Embryonic facial prominence (tissue), 1 donor: ENCODE measurements around the gene MNT.
A peak's percentile ranks its signal among the peaks of the same experiment; 100 is the strongest.
"Not testable (repeated sequence)": the region's sequence is repeated elsewhere in the genome, so short reads cannot be mapped to it uniquely, and the experiment has no call there.

ENCODE experiments used
- DNase-seq: peaks from one replicate; pipeline ENCODE4 v3.0.0-alpha.2; 2016; ENCODE audit errors: extremely low spot score

Gene MNT, protein sequence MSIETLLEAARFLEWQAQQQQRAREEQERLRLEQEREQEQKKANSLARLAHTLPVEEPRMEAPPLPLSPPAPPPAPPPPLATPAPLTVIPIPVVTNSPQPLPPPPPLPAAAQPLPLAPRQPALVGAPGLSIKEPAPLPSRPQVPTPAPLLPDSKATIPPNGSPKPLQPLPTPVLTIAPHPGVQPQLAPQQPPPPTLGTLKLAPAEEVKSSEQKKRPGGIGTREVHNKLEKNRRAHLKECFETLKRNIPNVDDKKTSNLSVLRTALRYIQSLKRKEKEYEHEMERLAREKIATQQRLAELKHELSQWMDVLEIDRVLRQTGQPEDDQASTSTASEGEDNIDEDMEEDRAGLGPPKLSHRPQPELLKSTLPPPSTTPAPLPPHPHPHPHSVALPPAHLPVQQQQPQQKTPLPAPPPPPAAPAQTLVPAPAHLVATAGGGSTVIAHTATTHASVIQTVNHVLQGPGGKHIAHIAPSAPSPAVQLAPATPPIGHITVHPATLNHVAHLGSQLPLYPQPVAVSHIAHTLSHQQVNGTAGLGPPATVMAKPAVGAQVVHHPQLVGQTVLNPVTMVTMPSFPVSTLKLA

DNA sequence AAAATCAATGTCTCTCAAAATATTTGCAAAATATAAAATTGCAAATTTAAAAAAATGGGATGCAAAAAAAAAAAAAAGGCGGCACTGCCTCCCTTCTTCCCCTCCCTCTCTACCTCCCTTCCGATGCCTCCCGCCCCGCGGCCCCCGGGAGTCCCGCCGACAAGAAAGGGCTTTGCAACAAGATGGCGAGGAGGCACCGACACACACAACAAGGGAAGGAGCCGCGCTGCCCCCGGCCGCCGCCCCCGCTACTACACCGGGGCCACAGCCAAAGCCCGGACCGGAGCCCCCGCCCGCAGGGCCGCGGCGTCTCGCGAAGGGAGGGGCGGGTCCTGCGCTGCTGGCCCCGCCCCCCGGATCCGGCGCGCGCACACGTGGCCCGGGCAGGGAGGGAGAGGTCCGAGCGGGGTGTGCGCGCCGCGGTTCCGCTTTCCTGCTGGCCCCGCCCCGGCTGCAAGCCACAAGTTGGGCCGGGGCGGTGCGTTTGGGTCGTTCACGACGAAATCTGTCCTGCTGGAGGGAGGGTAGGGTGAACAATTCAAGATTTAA lies at the start of gene MNT:
MNT (minus strand) TSS at position 184 of the 549 bp plus-strand sequence. CDS start 348 bp downstream, outside the sequence.
- peak; percentile 90 for DNase-seq

DNA sequence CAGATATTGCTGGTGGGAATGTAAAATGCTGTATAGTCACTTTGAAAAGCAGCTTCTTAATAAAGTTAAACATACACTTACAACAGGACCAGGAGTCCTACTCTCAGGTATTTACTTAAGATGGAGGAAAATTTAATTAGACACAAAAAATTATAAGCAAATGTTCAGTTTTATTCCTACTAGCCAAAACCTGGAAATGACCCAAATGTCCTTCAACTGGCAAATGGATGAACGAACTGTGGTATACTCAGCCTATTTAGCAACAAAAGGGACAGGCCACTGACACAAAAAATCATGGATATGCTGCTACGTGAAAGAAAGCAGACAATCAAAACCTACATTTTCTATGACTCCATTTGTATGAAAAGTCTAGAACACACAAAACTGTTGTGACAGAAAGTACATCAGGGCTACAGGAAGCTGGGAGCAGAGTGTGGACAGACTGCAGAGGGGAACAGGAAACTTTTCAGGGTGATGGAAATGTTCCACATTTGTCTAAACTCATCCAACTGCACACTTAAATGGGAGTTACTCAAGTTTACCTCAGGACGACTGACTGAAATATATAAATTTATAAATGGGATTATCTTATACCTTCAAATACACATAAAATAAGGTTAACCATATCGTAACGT lies 49.3 kb upstream of the MNT start:
- DNase-seq: no peak

DNA sequence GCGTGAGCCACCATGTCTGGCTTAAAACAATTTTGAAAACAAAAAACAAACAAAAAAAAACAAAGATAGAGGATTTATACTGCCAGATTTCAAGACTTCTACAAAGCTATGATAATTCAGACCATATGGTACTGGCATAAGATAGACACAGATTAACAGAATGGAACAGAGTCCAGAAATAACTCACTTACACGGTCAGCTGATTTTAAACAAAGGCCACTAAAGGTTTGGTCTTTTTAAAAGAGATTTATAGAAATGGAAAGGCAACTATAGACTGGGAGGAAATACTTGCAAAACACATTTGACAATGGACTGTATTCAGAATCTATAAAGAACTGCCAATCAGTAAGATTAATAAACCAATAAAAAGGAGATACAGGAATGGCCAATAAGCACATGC lies 48.6 kb upstream of the MNT start:
- no peak for DNase-seq

DNA sequence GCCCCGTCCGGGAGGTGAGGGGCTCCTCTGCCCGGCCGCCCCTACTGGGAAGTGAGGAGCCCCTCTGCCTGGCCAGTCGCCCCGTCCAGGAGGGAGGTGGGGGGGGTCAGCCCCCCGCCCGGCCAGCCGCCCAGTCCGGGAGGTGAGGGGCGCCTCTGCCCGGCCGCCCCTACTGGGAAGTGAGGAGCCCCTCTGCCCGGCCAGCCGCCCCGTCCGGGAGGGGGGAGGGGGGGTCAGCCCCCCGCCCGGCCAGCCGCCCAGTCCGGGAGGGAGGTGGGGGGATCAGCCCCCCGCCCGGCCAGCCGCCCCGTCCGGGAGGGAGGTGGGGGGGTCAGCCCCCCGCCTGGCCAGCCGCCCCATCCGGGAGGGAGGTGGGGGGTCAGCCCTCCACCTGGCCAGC lies 46.6 kb upstream of the MNT start:
- DNase-seq: not testable (repeated sequence)

DNA sequence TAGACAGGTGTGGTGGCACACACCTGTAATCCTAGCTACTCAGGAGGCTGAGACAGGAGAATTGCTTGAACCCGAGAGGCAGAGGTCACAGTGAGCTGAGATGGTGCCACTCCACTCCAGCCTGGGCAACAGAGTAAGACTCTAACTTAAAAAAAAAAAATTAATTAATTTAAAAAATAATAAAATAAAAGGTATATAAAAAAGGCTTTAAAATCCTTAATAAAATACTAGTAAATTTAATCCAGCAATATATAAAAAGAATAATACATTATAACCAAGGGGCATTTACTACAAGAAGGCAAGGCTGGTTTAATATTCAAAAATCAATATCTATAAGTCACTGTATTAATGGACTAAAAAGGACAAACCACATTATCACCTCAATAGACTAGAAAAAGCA lies 44.8 kb upstream of the MNT start:
- no peak for DNase-seq

DNA sequence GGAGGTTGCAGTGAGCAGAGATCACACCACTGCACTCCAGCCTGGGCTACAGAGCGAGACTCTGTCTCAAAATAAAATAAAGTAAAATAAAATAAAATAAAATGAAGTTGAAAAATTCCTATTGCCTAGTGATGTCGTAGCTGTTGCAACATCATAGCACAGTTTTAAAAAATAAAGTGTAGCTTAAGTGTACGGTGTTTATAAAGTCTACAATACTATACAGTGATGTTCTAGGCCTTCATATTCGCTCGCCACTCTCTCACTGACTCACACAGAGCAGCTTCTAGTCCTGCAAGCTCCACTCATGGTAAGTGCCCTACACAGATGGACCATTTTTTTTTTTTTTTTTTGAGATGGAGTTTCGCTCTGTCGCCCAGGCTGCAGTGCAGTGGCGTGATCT lies 43.5 kb upstream of the MNT start:
- DNase-seq: no peak

DNA sequence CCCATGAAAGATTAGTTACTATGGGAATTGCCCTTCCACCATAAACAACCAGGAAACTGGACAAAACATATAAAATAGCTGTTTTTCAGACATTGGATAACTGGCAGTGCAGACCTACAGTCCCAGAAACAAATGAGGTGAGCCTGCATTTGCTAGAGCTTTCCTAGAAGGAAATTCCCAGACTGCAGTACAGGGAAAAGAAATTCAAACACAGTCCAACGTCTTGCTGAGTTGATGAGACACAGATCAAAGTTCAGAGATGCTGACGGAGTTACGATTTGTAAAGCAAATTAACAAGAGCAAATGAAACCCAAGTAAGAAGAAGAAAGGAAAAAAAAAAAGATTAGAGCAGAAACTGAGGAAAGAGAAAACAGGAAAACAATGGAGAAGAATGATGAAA lies 41.3 kb upstream of the MNT start:
- DNase-seq: no peak

DNA sequence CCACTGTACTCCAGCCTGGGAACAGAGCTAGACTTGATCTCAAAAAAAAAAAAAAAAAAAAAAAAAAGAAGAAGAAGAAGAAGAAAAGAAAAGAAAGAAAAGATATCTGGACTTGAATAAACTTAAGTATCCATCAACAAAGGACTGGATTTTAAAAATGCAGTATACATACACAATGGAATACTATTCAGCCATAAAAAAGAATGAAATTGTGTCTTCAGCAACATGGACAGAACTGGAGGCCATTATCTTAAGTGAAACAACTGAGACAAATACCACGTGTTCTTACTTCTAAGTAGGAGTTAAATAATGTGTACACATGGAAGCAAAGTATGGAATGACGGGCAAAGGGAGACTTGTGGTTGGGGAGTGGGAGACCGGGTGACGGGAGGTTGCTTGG lies 40.1 kb upstream of the MNT start:
- DNase-seq: no peak

DNA sequence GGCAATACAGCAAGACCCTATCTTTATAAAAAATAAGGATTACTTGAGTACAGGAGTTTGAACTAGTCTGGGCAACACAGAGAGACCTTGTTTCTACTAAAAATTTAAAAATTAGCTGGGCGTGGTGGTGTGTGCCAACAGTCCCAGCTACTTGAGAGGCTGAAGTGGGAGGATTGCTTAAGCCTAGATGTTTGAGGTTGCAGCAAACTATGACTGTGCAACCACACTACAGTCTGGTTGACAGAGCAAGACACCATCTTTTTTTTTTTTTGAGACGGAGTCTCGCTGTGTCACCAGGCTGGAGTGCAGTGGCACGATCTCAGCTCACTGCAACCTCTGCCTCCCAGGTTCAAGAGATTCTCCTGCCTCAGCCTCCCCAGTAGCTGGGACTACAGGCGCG lies 39.1 kb upstream of the MNT start:
- not testable (repeated sequence) for DNase-seq

DNA sequence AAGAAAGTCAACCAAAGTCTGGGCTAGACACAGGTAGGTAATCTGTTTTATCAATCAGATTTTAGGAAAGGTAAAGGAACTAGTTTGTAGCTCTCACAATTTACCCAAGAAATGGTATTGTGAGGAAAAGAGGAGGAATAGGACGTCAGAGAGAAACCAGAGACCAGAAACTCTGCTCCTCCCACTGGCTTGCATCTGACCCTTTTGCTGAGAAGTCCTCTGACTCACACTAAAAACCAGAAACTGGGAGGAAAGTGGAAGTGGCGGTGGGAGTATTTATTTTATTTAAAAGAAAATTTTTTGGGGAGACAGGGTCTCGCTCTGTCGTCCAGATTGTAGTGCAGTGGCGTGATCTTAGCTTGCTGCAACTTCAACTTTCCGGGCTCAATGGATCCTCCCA lies 38.0 kb upstream of the MNT start:
- no peak for DNase-seq

DNA sequence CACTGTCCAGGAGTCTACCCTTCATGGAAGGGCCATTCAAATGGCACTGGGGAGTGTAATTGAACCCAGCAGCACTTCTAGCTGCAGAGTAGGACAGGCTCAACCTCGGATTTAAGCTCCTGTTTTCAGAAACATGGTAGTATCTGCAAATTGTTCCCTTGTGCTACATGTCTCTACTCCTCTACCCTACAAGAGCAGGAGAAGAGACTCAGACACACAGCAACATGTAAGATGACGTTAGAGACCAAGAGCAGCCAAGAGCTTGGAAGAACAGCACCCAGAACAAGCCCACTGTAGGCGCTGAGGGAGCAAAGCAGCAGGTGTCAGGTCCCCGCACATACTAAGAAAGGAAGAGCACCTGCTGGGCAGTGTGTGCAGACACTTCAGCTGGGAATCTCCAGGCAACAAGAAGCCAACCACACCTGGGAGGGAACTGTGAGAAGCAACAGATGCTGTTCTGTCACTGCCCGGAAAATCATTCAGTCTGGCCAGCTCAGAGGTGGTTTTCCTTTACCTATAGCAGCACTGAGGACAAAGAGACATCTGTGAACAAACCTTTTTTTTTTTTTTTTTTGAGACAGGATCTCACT lies 35.6 kb upstream of the MNT start:
- DNase-seq: no peak

DNA sequence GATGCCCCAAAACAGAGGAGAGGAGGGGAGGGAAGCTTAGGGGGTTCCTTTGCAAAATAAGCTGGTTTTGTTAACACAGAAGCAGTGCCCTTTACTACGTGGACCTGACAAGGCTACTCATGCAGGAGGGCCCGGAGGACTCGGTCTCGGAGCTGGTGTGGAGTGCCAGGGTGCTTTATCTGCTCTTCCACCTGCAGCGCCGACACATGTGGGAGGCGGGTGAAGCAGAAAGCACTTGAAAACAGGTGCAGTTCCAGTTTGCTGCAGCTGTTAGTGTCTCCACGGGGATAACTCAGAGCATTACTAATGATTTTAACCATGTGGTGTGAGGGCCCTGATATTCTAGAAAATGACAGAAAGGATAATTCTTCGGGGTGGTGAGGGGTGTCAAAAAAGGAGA lies 35.0 kb upstream of the MNT start:
- DNase-seq: no peak

DNA sequence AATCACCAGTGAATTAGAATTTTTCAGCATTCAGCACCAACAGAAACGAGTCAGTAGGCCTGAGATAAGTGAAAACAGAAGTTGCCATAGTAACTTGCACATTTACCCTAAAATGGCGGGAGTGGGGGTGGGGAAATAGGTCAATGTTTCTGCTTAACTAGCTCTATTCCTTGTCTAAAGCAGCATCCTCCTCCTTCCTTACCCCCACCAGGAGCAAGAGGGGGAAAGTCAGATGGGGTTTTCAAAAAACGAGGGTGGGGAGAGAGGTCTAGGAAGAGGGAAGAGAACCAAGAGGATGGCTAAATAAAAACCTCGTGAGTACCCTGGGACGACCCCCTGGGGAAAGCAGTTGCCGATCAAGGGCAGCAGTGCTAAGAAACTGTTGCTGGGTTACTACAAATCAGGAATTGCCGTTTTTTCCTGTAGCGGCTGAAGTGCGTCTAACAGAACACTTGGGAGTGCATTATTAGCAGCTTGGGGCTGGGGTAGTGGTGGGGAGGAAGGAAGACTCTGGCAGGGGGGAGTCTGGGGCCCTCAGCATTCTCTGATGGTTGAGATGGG lies 34.4 kb upstream of the MNT start:
- DNase-seq: peak; percentile 73

DNA sequence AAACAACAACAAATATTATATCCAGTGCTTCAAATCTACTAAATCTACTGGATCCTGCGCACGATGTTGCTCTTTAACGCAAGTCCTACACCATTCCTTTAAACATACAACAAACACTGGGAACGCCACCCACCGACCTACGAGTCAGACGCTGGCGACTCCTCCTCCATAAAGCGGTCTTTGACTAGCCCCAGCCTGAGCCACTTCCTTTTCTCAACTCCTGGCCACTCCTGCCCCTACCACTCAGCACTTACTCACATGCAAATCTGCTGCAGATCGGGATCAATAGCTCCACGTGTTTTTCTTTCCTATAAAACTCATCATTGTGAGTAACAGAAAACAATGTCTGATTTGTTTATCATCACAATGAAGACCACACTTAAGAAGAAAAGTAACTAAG lies 32.8 kb upstream of the MNT start:
- no peak for DNase-seq

DNA sequence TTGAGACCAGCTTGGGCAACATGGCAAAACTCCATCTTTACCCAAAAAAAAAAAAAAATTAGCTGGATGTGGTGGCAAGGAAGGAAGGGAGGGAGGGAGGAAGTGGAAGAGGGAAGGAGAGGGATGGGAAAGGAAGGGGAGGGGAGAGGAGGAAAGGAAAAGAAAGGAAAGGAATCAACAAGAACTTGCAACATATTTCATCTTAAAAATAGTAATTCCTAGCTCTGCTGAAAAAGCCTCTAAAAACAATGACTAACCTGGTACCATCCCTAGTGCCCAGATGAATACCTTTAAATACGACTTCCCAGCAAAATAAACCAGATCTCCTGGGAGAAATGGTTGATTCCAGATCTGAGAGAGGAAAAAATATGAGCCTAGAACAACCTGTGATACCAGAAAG lies 27.1 kb upstream of the MNT start:
- DNase-seq: no peak

DNA sequence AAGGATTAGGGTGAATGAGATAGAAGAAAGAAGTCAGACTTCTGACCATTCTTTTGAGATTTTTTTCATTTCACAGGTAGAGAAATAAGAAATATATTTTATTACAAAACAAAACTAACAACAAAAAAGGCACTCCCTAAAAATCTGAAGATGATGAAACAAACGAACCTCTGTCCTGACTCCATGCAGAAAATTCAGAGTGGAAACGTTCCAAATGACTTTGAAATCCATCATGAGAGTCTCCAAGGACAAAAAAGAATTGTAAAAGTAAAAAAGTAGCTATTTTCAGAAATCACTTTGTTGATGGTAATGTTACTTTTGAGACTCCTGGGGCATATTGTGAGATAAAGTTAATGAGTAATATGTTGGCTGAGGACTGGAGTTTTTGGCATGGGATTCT lies 26.4 kb upstream of the MNT start:
- no peak for DNase-seq

DNA sequence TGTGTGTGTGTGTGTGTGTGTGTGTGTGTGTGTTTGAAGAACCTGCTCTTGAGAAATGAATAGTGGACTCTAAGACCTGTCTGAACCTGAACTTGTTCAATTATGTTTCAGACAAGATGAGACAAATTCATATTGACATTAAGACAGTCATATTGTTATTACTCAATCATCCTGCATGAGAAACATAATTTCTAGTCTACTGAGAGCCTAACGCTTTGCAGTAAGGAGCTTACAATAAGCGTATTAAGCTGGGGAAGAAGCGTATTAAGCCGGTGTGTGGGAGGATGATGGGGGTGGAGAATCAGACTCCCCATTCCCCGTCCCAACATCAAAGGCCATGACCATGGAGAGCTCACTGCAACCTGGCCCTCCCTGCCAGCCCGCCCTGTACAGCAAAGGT lies 22.4 kb upstream of the MNT start:
- no peak for DNase-seq

DNA sequence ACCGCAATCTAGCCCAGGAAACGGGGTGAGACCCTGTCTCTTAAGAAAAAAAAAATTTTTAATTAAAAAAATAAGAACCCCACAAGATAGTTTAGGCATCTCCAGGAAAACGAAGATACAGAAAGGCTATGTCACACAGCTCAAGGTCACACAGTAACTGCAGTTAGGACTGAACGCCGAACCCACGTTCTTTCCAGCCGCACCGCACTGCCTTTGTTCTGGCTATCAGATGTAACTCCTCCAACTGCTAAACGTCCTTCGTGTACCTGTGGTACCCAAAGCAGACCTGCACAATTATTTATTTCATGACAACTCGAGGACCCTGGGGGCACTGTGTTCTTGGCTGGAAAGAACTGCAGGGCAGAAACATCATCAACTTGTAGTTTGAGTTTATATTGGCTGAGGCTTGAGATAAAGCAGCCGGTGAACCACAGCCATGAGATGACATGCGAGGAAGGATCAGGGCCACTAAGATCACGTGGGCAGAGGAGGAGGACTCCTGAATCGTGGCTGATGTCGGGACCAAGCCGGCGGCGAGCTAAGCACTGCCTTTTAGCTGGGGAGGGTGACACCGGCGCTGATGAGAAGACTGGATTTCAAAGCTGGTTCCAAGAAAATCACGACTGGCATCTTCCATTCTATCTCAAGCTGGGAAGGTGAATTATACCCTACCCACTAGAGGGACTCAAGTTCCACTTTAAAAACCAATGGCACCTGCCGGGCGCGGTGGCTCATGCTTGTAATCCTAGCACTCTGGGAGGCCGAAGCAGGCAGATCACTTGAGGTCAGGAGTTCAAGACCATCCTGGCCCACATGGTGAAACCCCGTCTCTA lies 20.7 kb upstream of the MNT start:
- DNase-seq: no peak

DNA sequence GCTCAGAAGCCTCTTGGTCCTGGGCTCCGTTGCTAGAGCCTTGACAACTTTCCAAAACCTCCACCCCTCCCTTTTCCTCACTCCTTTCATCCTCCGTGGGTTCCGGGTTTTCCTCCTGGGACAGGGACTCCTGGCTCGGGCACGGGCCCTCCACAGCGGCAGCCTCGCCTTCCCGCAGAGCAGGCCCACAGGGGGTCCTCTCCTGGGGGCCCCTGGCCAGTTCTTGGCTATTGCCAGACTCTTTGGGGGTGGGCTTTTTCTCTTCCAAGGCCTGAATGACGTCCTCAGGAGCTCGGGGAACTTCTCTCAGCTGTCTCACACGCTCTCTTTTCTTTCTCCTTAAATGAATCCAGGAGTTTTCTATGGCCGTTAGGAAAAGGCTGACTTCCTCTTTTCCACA lies 19.3 kb upstream of the MNT start:
- no peak for DNase-seq

DNA sequence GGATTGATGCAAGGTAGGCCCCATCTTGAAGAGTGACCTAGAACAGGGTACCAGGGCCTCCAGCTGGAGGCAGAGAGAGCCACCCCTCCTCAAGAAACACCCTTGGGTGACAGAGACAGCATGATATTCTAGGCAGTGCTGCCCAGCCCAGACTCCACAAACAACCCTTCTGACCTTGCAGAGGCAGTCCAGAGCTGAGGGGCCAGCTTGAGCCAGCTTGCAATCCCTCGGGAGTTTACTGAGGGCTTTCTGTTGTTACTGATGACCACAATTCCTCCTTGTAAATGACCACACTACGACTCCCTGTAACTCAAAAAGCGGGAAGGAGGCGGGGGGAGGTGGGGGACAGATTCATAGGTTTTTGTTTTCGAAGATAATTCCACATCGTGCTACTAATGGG lies 18.6 kb upstream of the MNT start:
- DNase-seq: no peak

DNA sequence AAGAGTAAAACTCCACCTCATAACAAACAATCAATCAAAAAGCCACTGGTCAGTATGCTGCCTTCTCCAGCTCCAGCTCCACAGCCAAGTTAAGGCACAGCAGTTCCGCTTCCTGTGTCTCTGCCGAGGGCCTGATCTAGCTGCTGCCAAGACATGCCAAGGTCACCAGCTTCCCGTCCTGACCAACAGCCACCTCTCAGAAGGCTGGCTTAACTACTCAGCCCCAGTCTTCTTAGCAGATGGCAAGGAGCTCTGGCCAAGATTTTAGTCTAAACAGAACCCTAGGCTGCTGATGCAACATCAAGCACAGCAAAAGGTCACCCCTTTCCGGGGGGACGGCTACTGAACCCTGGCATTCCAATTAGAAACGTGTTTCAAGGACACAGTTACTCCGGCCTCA lies 17.7 kb upstream of the MNT start:
- no peak for DNase-seq
